Jurkat, Clone E6-1 (cell line): Measurements from ENCODE around the gene KAT2A.

Source experiments
- DNase-seq: peaks from one replicate; pipeline ENCODE4 v3.0.0-alpha.2; 2011; ENCODE audit warnings: low read depth, low spot score
- H3K4me3 ChIP-seq: 2 replicates; pipeline ENCODE4 v1.5.1; 2011; ENCODE audit warnings: mild to moderate bottlenecking, low read length, control low read depth, moderate library complexity

Gene KAT2A

GRCh38 chr17:42098730-42099399 is 22.3 kb downstream of the KAT2A start:
- H3K4me3 ChIP-seq, result no peak overlapping the region
- no peak for DNase-seq

GRCh38 chr17:42097691-42098631 is 23.2 kb downstream of the KAT2A start, which contains the start of gene ZNF385C:
TSS of gene ZNF385C (minus strand) at chr17:42098473. CDS start at chr17:42063056, 35,417 bp downstream.
- no peak for DNase-seq
- H3K4me3 ChIP-seq, result no peak within 1 kb of the TSS

GRCh38 chr17:42096360-42097111 is 24.6 kb downstream of the KAT2A start:
- no peak for DNase-seq
- H3K4me3 ChIP-seq, result no peak overlapping the region

GRCh38 chr17:42094375-42095069 is 26.6 kb downstream of the KAT2A start:
- DNase-seq, result no peak
- no peak overlapping the region for H3K4me3 ChIP-seq

- DNase-seq, result no peak
- H3K4me3 ChIP-seq, result no peak overlapping the region
These were observed 28.2 kb downstream of the KAT2A start for GRCh38 chr17:42092939-42093338.

GRCh38 chr17:42090964-42091790 is 30.0 kb downstream of the KAT2A start:
- DNase-seq, result no peak
- H3K4me3 ChIP-seq, result no peak overlapping the region

- H3K4me3 ChIP-seq, result no peak overlapping the region
- no peak for DNase-seq
These were observed 32.4 kb downstream of the KAT2A start for GRCh38 chr17:42088736-42089135.

- H3K4me3 ChIP-seq, result no peak overlapping the region
- no peak for DNase-seq
These were observed 33.1 kb downstream of the KAT2A start for GRCh38 chr17:42087736-42088705.

- H3K4me3 ChIP-seq, result no peak overlapping the region
- DNase-seq, result no peak
These were observed 34.0 kb downstream of the KAT2A start for GRCh38 chr17:42087042-42087701.

- H3K4me3 ChIP-seq, result no peak overlapping the region
- DNase-seq, result no peak
These were observed 39.5 kb downstream of the KAT2A start for GRCh38 chr17:42081516-42082129.

- no peak overlapping the region for H3K4me3 ChIP-seq
- no peak for DNase-seq
These were observed 41.6 kb downstream of the KAT2A start for GRCh38 chr17:42079541-42079940.

GRCh38 chr17:42078396-42079043 is 42.6 kb downstream of the KAT2A start:
- no peak for DNase-seq
- no peak overlapping the region for H3K4me3 ChIP-seq

GRCh38 chr17:42077755-42078154 is 43.4 kb downstream of the KAT2A start:
- DNase-seq, result no peak

GRCh38 chr17:42076797-42077559 is 44.2 kb downstream of the KAT2A start:
- DNase-seq, result no peak
- no peak overlapping the region for H3K4me3 ChIP-seq

More at GRCh38 chr17:42077755-42078154, 43.4 kb downstream of the KAT2A start:
- no peak overlapping the region for H3K4me3 ChIP-seq

GRCh38 chr17:42075789-42076188 is 45.4 kb downstream of the KAT2A start:
- DNase-seq, result no peak
- no peak overlapping the region for H3K4me3 ChIP-seq
